Upper lobe of left lung (tissue), 6 donors: ENCODE results near the gene ATAD1. TPM values are rescaled to one million over a fixed set of nuclear protein-coding genes. Genes with fewer than 3 reads are reported as not detected.
"Not testable (repeated sequence)": the region's sequence is repeated elsewhere in the genome, so short reads cannot be mapped to it uniquely, and the experiment has no call there.

Source experiments
- ATAC-seq, 2 donors: fragments of 200-7000 bp; cut with Tn5 transposase; one replicate each; pipeline ENCODE4 v1.9.1; 2022; ENCODE audit warnings: mild to moderate bottlenecking in 2 of 2, moderate library complexity in 2 of 2; ENCODE audit not compliant: low FRiP score in 2 of 2
- DNase-seq, 2 donors: peaks; one replicate each; pipeline ENCODE4 v3.0.0-alpha.2; 2019 to 2020
- H3K27ac ChIP-seq, 4 donors: fragments of 200-600 bp; sonication (generic); one replicate each; pipeline ENCODE4 v1.5.1; 2016 to 2019
- H3K27me3 ChIP-seq, 4 donors: fragments of 200-600 bp; sonication (generic); one replicate each; pipeline ENCODE4 v1.5.1; 2017 to 2019
- H3K36me3 ChIP-seq, 4 donors: fragments of 200-600 bp; sonication (generic); one replicate each; pipeline ENCODE4 v1.5.1; 2016 to 2019
- H3K4me1 ChIP-seq, 4 donors: fragments of 200-600 bp; sonication (generic); one replicate each; pipeline ENCODE4 v1.5.1; 2018 to 2019
- H3K4me3 ChIP-seq, 4 donors: fragments of 200-600 bp; sonication (generic); one replicate each; pipeline ENCODE4 v1.5.1; 2017 to 2019; ENCODE audit warnings: mild to moderate bottlenecking in 2 of 4, moderate library complexity in 1 of 4
- H3K9me3 ChIP-seq, 4 donors: fragments of 200-600 bp; sonication (generic); one replicate each; pipeline ENCODE4 v1.5.1; 2018 to 2019
- CTCF ChIP-seq, 6 experiments: fragments of 450-650 bp in 4 of 6; fragments of 200-600 bp in 2 of 6; sonication (generic) in 2 of 6; IDR thresholded peaks; one replicate each; pipeline ENCODE4 v1.5.1; 2016 to 2019; ENCODE audit warnings: antibody characterized with exemption in 6 of 6
- EP300 ChIP-seq, 4 donors: sonication (generic); formaldehyde crosslinking; IDR thresholded peaks; one replicate each; pipeline ENCODE4 v1.5.1; 2017; ENCODE audit warnings: antibody characterized with exemption in 4 of 4, control low read depth in 2 of 4
- POLR2A ChIP-seq, 4 donors: fragments of 450-650 bp; IDR thresholded peaks; one replicate each; pipeline ENCODE4 v1.5.1; 2016 to 2017; ENCODE audit warnings: antibody characterized with exemption in 4 of 4, mild to moderate bottlenecking in 2 of 4
- POLR2AphosphoS5 ChIP-seq, 2 donors: sonication (generic); formaldehyde crosslinking; IDR thresholded peaks; one replicate each; pipeline ENCODE4 v1.5.1; 2017; ENCODE audit warnings: antibody characterized with exemption in 2 of 2
- WGBS, 2 donors: methylation state at CpG; one replicate each; pipeline ENCODE4 v1.1.5; 2017 to 2018; 5-methylcytosine and 5-hydroxymethylcytosine counted together
- total RNA-seq, 6 donors: library from RNA; depleted of rRNA in 4 of 6; stranded (reverse); fragments of >200 nt in 4 of 6; gene quantifications; one replicate each; pipeline versions ENCODE4 v1.1.0 to v1.2.1, GENCODE V29; 2016 to 2021
- donor health status: DM: no; HTN: no; CAD: no; lungs with moderate emphysema.
- donor health status: DM: no; HTN: yes; CAD: no; lungs with severe emphysema.

ATAD1 gene
- total RNA-seq, 6 donors from 2014 or later: 6.3 to 66.9 (median 36.2) TPM

- ATAC-seq (no peak), DNase-seq (no peak)
- no peaks in the 10 kb centered on the region for H3K4me1 ChIP-seq
- 93 to 96% methylated on average over 4 of the region's 4 CpGs for WGBS, 2 donors
- no peaks in the 10 kb centered on the region for H3K27me3 ChIP-seq
- H3K36me3 ChIP-seq: no peaks in the 10 kb centered on the region
- no peak overlapping the region for H3K4me3 ChIP-seq
- no peak for TF ChIP-seq CTCF (IDR thresholded peaks at IDR 0.05)
- TF ChIP-seq EP300 (IDR thresholded peaks at IDR 0.05): no peak
- TF ChIP-seq POLR2AphosphoS5 (IDR thresholded peaks at IDR 0.05): no peak
- TF ChIP-seq POLR2A (IDR thresholded peaks at IDR 0.05): no peak
- no peaks in the 10 kb centered on the region for H3K9me3 ChIP-seq
- H3K27ac ChIP-seq: no peak overlapping the region
Observed at GRCh38 chr10:87836098-87836497, 18.1 kb upstream of the ATAD1 start.

GRCh38 chr10:87829986-87830729 is 12.1 kb upstream of the ATAD1 start:
- no peak for TF ChIP-seq POLR2AphosphoS5 (IDR thresholded peaks at IDR 0.05)
- no peak for TF ChIP-seq CTCF (IDR thresholded peaks at IDR 0.05)
- no peak for TF ChIP-seq EP300 (IDR thresholded peaks at IDR 0.05)
- no peak for TF ChIP-seq POLR2A (IDR thresholded peaks at IDR 0.05)
- no peaks in the 10 kb centered on the region for H3K36me3 ChIP-seq
- ATAC-seq (no peak), DNase-seq (no peak)
- no peak overlapping the region for H3K4me3 ChIP-seq
- H3K4me1 ChIP-seq: no peaks in the 10 kb centered on the region
- no peak overlapping the region for H3K27ac ChIP-seq
- H3K9me3 ChIP-seq: no peaks in the 10 kb centered on the region
- H3K27me3 ChIP-seq: no peaks in the 10 kb centered on the region

GRCh38 chr10:87829051-87829450 is 11.0 kb upstream of the ATAD1 start:
- WGBS, 2 donors: 98 to 99% methylated on average over 4 of the region's 4 CpGs
- H3K9me3 ChIP-seq, H3K27ac ChIP-seq, H3K4me1 ChIP-seq, ATAC-seq, H3K27me3 ChIP-seq, H3K36me3 ChIP-seq, H3K4me3 ChIP-seq, DNase-seq: not testable (repeated sequence)

- DNase-seq (no peak), ATAC-seq (no peak)
- H3K36me3 ChIP-seq: no peaks in the 10 kb centered on the region
- no peak overlapping the region for H3K27ac ChIP-seq
- no peaks in the 10 kb centered on the region for H3K4me1 ChIP-seq
- H3K27me3 ChIP-seq: no peaks in the 10 kb centered on the region
- 80 to 83% methylated on average over 2 of the region's 2 CpGs for WGBS, 2 donors
- no peak overlapping the region for H3K4me3 ChIP-seq
- TF ChIP-seq CTCF (IDR thresholded peaks at IDR 0.05) (no peak), POLR2A (IDR thresholded peaks at IDR 0.05) (no peak), EP300 (IDR thresholded peaks at IDR 0.05) (no peak), POLR2AphosphoS5 (IDR thresholded peaks at IDR 0.05) (no peak)
- H3K9me3 ChIP-seq: no peaks in the 10 kb centered on the region
Observed at GRCh38 chr10:87827681-87828080, 9.7 kb upstream of the ATAD1 start.

- no peaks in the 10 kb centered on the region for H3K9me3 ChIP-seq
Observed at GRCh38 chr10:87826653-87827052, 8.6 kb upstream of the ATAD1 start.

More at GRCh38 chr10:87826653-87827052, 8.6 kb upstream of the ATAD1 start:
- Histone ChIP-seq H3K4me1 (no peaks in the 10 kb centered on the region), H3K27me3 (no peaks in the 10 kb centered on the region), H3K36me3 (no peaks in the 10 kb centered on the region), H3K27ac (no peak overlapping the region), H3K4me3 (no peak overlapping the region)
- no peak for ATAC-seq
- TF ChIP-seq POLR2A (IDR thresholded peaks at IDR 0.05) (no peak), CTCF (IDR thresholded peaks at IDR 0.05) (no peak), POLR2AphosphoS5 (IDR thresholded peaks at IDR 0.05) (no peak), EP300 (IDR thresholded peaks at IDR 0.05) (no peak)
- DNase-seq: no peak
